HEK293 (cell line): ENCODE data around the gene STOX2.

Experiments used
- FEZF1 ChIP-seq: fragments of 450-650 bp; formaldehyde crosslinking; IDR thresholded peaks from 2 replicates; pipeline ENCODE4 v1.5.1; 2016; ENCODE audit warnings: missing biosample characterization, missing genetic modification characterization
- HOXC10 ChIP-seq: sonication (generic); formaldehyde crosslinking; IDR thresholded peaks from 2 replicates; pipeline ENCODE4 v1.8.1; 2023; ENCODE audit warnings: mild to moderate bottlenecking, missing genetic modification reagents
- MYNN ChIP-seq: fragments of 450-650 bp; formaldehyde crosslinking; IDR thresholded peaks from 2 replicates; pipeline ENCODE4 v1.5.1; 2016; ENCODE audit warnings: missing biosample characterization, missing genetic modification characterization, borderline replicate concordance
- PRDM4 ChIP-seq: fragments of 450-650 bp; formaldehyde crosslinking; IDR thresholded peaks from 2 replicates; pipeline ENCODE4 v1.5.1; 2017; ENCODE audit warnings: missing biosample characterization, missing genetic modification characterization
- SCRT2 ChIP-seq: fragments of 450-650 bp; formaldehyde crosslinking; IDR thresholded peaks from 2 replicates; pipeline ENCODE4 v1.5.1; 2016; ENCODE audit warnings: missing biosample characterization, missing genetic modification characterization
- YY1 ChIP-seq: fragments of 450-650 bp; formaldehyde crosslinking; IDR thresholded peaks from 2 replicates; pipeline ENCODE4 v1.5.1; 2018; ENCODE audit warnings: missing biosample characterization, missing genetic modification characterization
- ZBTB1 ChIP-seq: fragments of 450-650 bp; formaldehyde crosslinking; IDR thresholded peaks from 2 replicates; pipeline ENCODE4 v1.5.1; 2016; ENCODE audit warnings: missing biosample characterization, missing genetic modification characterization
- ZBTB21 ChIP-seq: fragments of 450-650 bp; formaldehyde crosslinking; IDR thresholded peaks from 2 replicates; pipeline ENCODE4 v1.5.1; 2017; ENCODE audit warnings: missing biosample characterization, missing genetic modification characterization
- ZBTB7A ChIP-seq: fragments of 450-650 bp; formaldehyde crosslinking; IDR thresholded peaks from 2 replicates; pipeline ENCODE4 v1.5.1; 2016; ENCODE audit warnings: low read depth, missing biosample characterization, missing genetic modification characterization
- ZFP69B ChIP-seq: fragments of 450-650 bp; formaldehyde crosslinking; IDR thresholded peaks from 2 replicates; pipeline ENCODE4 v1.5.1; 2016; ENCODE audit warnings: missing biosample characterization, missing genetic modification characterization
- ZNF140 ChIP-seq: fragments of 450-650 bp; formaldehyde crosslinking; IDR thresholded peaks from 2 replicates; pipeline ENCODE4 v1.5.1; 2016; ENCODE audit warnings: missing biosample characterization, missing genetic modification characterization
- ZNF280D ChIP-seq: fragments of 450-650 bp; formaldehyde crosslinking; IDR thresholded peaks from 2 replicates; pipeline ENCODE4 v1.5.1; 2016; ENCODE audit warnings: missing biosample characterization, missing genetic modification characterization
- ZNF311 ChIP-seq: fragments of 450-650 bp; formaldehyde crosslinking; IDR thresholded peaks from 2 replicates; pipeline ENCODE4 v1.5.1; 2017; ENCODE audit warnings: missing biosample characterization, missing genetic modification characterization, borderline replicate concordance
- ZNF335 ChIP-seq: fragments of 450-650 bp; formaldehyde crosslinking; conservative IDR thresholded peaks from 2 replicates; pipeline ENCODE4 v1.5.1; 2016; ENCODE audit warnings: missing biosample characterization, missing genetic modification characterization
- ZNF350 ChIP-seq: fragments of 450-650 bp; formaldehyde crosslinking; IDR thresholded peaks from 2 replicates; pipeline ENCODE4 v1.5.0; 2017; ENCODE audit warnings: missing biosample characterization, mild to moderate bottlenecking, missing genetic modification characterization
- ZNF530 ChIP-seq: fragments of 450-650 bp; formaldehyde crosslinking; IDR thresholded peaks from 2 replicates; pipeline ENCODE4 v1.5.1; 2016; ENCODE audit warnings: low read depth, missing biosample characterization, missing genetic modification characterization
- ZNF600 ChIP-seq: fragments of 450-650 bp; formaldehyde crosslinking; IDR thresholded peaks from 2 replicates; pipeline ENCODE4 v1.5.1; 2016; ENCODE audit warnings: missing biosample characterization, missing genetic modification characterization
- ZNF629 ChIP-seq: fragments of 450-650 bp; formaldehyde crosslinking; IDR thresholded peaks from 2 replicates; pipeline ENCODE4 v1.5.1; 2017; ENCODE audit warnings: missing biosample characterization, missing genetic modification characterization
- ZNF658 ChIP-seq: fragments of 450-650 bp; formaldehyde crosslinking; IDR thresholded peaks from 2 replicates; pipeline ENCODE4; 2016; ENCODE audit warnings: missing biosample characterization, missing genetic modification characterization
- ZNF660 ChIP-seq: fragments of 450-650 bp; IDR thresholded peaks from 2 replicates; pipeline ENCODE4 v1.5.1; 2018; ENCODE audit warnings: missing biosample characterization, mild to moderate bottlenecking, missing genetic modification characterization
- ZNF670 ChIP-seq: fragments of 450-650 bp; formaldehyde crosslinking; IDR thresholded peaks from 2 replicates; pipeline ENCODE4 v1.5.1; 2016; ENCODE audit warnings: missing biosample characterization, missing genetic modification characterization, low read depth
- ZNF677 ChIP-seq: fragments of 450-650 bp; IDR thresholded peaks from 2 replicates; pipeline ENCODE4 v1.5.0; 2018; ENCODE audit warnings: missing biosample characterization, mild to moderate bottlenecking, missing genetic modification characterization, moderate library complexity
- ZNF777 ChIP-seq: fragments of 450-650 bp; formaldehyde crosslinking; IDR thresholded peaks from 2 replicates; pipeline ENCODE4 v1.5.1; 2017; ENCODE audit warnings: missing biosample characterization, missing genetic modification characterization, borderline replicate concordance
- ZNF843 ChIP-seq: fragments of 450-650 bp; formaldehyde crosslinking; IDR thresholded peaks from 2 replicates; pipeline ENCODE4 v1.5.1; 2016; ENCODE audit warnings: missing biosample characterization, missing genetic modification characterization
- ZSCAN5A ChIP-seq: fragments of 450-650 bp; formaldehyde crosslinking; IDR thresholded peaks from 2 replicates; pipeline ENCODE4 v1.5.1; 2016; ENCODE audit warnings: missing biosample characterization, missing genetic modification characterization
- TF ChIP-seq, protein P1 (sequence below): IDR thresholded peaks from 2 replicates; pipeline ENCODE4 v1.6.1; 2011; ENCODE audit warnings: mild to moderate bottlenecking, low read depth, low read length, borderline replicate concordance
- TF ChIP-seq, protein P2 (sequence below): fragments of 450-650 bp; formaldehyde crosslinking; IDR thresholded peaks from 2 replicates; pipeline ENCODE4 v1.5.1; 2016; ENCODE audit warnings: missing biosample characterization, missing genetic modification characterization
- TF ChIP-seq, protein P3 (sequence below): fragments of 450-650 bp; formaldehyde crosslinking; IDR thresholded peaks from 2 replicates; pipeline ENCODE4 v1.5.1; 2016; ENCODE audit warnings: missing biosample characterization, missing genetic modification characterization

The STOX2 gene

DNA sequence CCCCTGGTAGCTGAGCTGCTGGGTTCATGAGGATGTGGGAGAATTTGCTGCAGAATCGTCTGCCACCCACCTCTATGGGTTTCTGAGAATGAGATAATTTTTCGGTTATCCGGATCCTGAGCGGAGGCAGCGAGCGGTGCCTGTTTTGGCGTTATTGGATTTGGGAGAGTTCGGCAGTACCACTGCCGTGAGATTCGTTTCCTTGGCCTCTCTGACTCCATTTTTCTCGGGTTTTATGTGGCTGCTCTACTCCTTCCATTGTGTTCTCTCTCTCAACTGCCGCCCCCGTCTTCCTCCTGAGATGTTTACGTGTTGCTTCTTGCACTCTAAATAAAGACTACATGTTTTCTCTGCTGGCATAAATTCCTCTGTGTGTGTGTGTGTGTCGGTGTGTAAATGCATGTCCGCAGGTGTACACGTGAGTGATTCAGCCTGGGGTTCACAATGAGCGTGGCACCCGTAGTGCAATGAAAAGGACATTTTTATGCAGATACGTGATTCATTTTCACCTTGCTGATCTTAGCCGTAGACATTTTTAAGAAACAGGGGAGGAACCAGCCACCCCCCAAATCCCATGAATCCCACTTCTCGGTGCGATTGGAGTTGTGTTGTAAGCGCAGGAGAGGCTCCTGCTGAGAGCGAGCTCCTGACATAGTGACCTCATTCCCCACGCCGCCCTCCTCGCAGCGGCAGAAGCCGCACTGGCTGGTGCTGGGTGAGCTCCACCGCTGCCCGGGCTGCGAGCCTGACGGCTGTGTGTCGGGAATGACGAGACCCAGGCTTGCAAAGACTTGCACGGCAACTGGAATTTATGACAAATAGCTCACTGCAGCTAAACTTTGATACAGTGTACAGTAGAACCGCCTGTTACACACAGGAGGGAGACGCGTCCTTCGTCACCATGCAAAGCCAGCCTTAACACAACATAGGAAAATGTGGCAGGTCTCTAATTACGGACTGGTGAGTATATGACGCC, 82.2 kb downstream of the STOX2 start (continued):
- TF ChIP-seq, protein P1, sequence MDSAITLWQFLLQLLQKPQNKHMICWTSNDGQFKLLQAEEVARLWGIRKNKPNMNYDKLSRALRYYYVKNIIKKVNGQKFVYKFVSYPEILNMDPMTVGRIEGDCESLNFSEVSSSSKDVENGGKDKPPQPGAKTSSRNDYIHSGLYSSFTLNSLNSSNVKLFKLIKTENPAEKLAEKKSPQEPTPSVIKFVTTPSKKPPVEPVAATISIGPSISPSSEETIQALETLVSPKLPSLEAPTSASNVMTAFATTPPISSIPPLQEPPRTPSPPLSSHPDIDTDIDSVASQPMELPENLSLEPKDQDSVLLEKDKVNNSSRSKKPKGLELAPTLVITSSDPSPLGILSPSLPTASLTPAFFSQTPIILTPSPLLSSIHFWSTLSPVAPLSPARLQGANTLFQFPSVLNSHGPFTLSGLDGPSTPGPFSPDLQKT: no peak
- TF ChIP-seq ZNF677 (no peak), ZNF670 (tag by site-specific recombination) (no peak), ZNF350 (tag by site-specific recombination) (no peak), ZNF843 (tag by site-specific recombination) (no peak), YY1 (tag by site-specific recombination) (no peak), ZNF777 (no peak), MYNN (tag by site-specific recombination) (no peak), ZSCAN5A (tag by site-specific recombination) (no peak), ZNF335 (tag by site-specific recombination) (peak; percentile 71), FEZF1 (no peak), ZBTB7A (tag by site-specific recombination) (no peak), ZFP69B (tag by site-specific recombination) (no peak), ZNF311 (no peak), ZNF600 (tag by site-specific recombination) (peak; percentile 85), ZBTB1 (tag by site-specific recombination) (no peak), ZNF280D (no peak), HOXC10 (CRISPR knock-in tag) (no peak), ZNF140 (tag by site-specific recombination) (no peak), PRDM4 (tag by site-specific recombination) (no peak), ZNF660 (peak; percentile 70), ZNF530 (tag by site-specific recombination) (no peak), ZBTB21 (tag by site-specific recombination) (peak; percentile 48; the same call in 1 of the 2 replicates), ZNF629 (tag by site-specific recombination) (peak; percentile 90), SCRT2 (peak; percentile 87), ZNF658 (no peak)
- TF ChIP-seq, protein P2, sequence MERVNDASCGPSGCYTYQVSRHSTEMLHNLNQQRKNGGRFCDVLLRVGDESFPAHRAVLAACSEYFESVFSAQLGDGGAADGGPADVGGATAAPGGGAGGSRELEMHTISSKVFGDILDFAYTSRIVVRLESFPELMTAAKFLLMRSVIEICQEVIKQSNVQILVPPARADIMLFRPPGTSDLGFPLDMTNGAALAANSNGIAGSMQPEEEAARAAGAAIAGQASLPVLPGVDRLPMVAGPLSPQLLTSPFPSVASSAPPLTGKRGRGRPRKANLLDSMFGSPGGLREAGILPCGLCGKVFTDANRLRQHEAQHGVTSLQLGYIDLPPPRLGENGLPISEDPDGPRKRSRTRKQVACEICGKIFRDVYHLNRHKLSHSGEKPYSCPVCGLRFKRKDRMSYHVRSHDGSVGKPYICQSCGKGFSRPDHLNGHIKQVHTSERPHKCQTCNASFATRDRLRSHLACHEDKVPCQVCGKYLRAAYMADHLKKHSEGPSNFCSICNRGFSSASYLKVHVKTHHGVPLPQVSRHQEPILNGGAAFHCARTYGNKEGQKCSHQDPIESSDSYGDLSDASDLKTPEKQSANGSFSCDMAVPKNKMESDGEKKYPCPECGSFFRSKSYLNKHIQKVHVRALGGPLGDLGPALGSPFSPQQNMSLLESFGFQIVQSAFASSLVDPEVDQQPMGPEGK (tag by site-specific recombination): peak; percentile 32; the same call in 1 of the 2 replicates
- TF ChIP-seq, protein P3, sequence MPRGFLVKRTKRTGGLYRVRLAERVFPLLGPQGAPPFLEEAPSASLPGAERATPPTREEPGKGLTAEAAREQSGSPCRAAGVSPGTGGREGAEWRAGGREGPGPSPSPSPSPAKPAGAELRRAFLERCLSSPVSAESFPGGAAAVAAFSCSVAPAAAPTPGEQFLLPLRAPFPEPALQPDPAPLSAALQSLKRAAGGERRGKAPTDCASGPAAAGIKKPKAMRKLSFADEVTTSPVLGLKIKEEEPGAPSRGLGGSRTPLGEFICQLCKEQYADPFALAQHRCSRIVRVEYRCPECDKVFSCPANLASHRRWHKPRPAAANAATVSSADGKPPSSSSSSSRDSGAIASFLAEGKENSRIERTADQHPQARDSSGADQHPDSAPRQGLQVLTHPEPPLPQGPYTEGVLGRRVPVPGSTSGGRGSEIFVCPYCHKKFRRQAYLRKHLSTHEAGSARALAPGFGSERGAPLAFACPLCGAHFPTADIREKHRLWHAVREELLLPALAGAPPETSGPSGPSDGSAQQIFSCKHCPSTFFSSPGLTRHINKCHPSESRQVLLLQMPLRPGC (tag by site-specific recombination): no peak; the same call in 1 of the 2 replicates
